ENCODE measurements around the gene KRTAP16-1. TPM values are rescaled to one million over a fixed set of nuclear protein-coding genes. Genes with fewer than 3 reads are reported as not detected.
A peak's percentile ranks its signal among the peaks of the same experiment; 100 is the strongest.

KRTAP16-1 gene
- total RNA-seq, 1 donor from 2014 or later = not detected

DNA sequence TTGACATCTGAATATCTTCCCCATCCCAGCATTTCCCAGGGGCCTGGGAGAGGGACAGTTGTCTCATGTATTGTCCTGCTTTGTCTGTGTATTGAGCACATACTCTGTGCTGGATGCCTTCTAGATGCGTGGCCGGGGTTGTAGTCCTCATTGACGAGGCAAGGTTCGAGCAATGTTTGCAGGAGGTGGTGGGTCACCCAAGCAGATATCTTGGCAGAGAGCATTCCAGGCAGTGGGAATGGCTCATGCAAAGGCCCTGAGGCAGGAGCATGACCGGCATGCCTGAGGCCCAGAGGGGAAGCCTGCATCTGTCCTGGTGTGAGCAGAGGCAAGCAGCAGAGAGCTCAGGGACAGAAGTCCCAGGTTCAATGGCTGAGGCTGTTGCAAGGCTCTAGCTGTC is 24.0 kb upstream of the KRTAP16-1 start:
- Histone ChIP-seq H3K27ac (no peak overlapping the region), H3K4me3 (no peak overlapping the region), H3K27me3 (no peaks in the 10 kb centered on the region), H3K36me3 (no peaks in the 10 kb centered on the region), H3K4me1 (no peaks in the 10 kb centered on the region), H3K9me3 (no peaks in the 10 kb centered on the region)
- intact Hi-C loops (cut with DNase I) = no loop called here
- TF ChIP-seq, protein P1, sequence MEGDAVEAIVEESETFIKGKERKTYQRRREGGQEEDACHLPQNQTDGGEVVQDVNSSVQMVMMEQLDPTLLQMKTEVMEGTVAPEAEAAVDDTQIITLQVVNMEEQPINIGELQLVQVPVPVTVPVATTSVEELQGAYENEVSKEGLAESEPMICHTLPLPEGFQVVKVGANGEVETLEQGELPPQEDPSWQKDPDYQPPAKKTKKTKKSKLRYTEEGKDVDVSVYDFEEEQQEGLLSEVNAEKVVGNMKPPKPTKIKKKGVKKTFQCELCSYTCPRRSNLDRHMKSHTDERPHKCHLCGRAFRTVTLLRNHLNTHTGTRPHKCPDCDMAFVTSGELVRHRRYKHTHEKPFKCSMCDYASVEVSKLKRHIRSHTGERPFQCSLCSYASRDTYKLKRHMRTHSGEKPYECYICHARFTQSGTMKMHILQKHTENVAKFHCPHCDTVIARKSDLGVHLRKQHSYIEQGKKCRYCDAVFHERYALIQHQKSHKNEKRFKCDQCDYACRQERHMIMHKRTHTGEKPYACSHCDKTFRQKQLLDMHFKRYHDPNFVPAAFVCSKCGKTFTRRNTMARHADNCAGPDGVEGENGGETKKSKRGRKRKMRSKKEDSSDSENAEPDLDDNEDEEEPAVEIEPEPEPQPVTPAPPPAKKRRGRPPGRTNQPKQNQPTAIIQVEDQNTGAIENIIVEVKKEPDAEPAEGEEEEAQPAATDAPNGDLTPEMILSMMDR (IDR thresholded peaks at IDR 0.05) = no peak
- DNase-seq (ENCODE audit: low spot score in 2 of 2) = no peak

DNA sequence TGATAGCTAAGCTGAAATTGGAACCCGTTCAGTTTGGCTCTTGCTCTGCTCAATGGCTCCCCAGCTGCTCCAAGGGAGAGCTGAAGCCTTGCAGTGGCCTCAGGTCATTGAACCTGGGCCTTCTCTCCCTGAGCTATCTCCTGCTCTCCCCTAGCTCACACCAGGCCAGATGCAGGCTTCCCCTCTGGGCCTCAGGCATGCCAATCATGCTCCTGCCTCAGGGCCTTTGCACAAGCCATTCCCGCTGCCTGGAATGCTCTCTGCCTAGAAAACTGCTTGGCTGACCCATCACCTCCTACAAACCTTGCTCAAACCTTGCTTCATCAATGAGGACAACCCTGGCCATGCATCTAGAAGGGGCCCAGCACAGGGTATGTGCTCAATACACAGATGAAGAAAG is 23.1 kb upstream of the KRTAP16-1 start:
- H3K4me3 ChIP-seq = no peak overlapping the region
- H3K27ac ChIP-seq = no peak overlapping the region
- intact Hi-C loops (cut with DNase I) = no loop called here
- no peaks in the 10 kb centered on the region for H3K9me3 ChIP-seq
- no peaks in the 10 kb centered on the region for H3K36me3 ChIP-seq
- TF ChIP-seq, protein P1 (IDR thresholded peaks at IDR 0.05) = no peak
- no peak for DNase-seq (ENCODE audit: low spot score in 2 of 2)
- no peaks in the 10 kb centered on the region for H3K4me1 ChIP-seq
- H3K27me3 ChIP-seq = no peaks in the 10 kb centered on the region

- H3K4me1 ChIP-seq = no peaks in the 10 kb centered on the region
- TF ChIP-seq, protein P1 (IDR thresholded peaks at IDR 0.05) = no peak
- intact Hi-C loops (cut with DNase I) = no loop called here
- H3K9me3 ChIP-seq = no peaks in the 10 kb centered on the region
- H3K27ac ChIP-seq = no peak overlapping the region
- H3K27me3 ChIP-seq = no peaks in the 10 kb centered on the region
- H3K4me3 ChIP-seq = no peak overlapping the region
- no peak for DNase-seq (ENCODE audit: low spot score in 2 of 2)
- no peaks in the 10 kb centered on the region for H3K36me3 ChIP-seq
Measured at GRCh38 chr17:41331606-41332005, 22.5 kb upstream of the KRTAP16-1 start.

GRCh38 chr17:41329279-41329948 is 20.3 kb upstream of the KRTAP16-1 start:
- Histone ChIP-seq H3K27me3 (no peaks in the 10 kb centered on the region), H3K9me3 (no peaks in the 10 kb centered on the region), H3K4me3 (no peak overlapping the region), H3K36me3 (no peaks in the 10 kb centered on the region), H3K4me1 (no peaks in the 10 kb centered on the region), H3K27ac (no peak overlapping the region)
- intact Hi-C loops (cut with DNase I) = no loop called here
- TF ChIP-seq, protein P1 (IDR thresholded peaks at IDR 0.05) = peak; percentile 21 to 50 (median 31)
- DNase-seq (ENCODE audit: low spot score in 2 of 2) = no peak

DNA sequence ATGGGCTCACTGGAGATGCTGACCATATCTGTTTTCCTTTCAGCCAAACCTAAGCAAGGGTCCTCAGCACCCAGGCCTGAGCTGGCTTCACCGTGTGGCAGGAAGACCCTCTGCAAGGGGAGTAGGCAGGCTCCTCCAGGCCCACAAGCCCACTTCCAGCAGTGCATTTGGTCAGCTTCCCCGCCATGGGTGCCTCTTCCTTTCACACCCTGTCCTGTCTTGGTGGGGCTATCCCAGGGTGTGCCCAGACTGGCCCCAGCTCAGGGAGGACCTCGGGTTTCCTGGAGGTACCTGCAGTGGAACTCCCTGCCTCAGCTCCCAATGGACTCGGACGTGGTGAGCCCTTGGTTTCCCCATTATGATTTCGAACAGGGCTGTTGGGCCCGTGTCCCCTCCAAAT is 19.1 kb upstream of the KRTAP16-1 start:
- no peaks in the 10 kb centered on the region for H3K36me3 ChIP-seq
- no peaks in the 10 kb centered on the region for H3K9me3 ChIP-seq
- no peak overlapping the region for H3K4me3 ChIP-seq
- no peak for DNase-seq (ENCODE audit: low spot score in 2 of 2)
- TF ChIP-seq, protein P1 (IDR thresholded peaks at IDR 0.05) = no peak
- H3K4me1 ChIP-seq = no peaks in the 10 kb centered on the region
- no peaks in the 10 kb centered on the region for H3K27me3 ChIP-seq
- intact Hi-C loops (cut with DNase I) = no loop called here
- H3K27ac ChIP-seq = no peak overlapping the region

Measured in ascending aorta (tissue), 2 donors.